Mesenchymal stem cell (in vitro differentiated cells and primary cell): ENCODE measurements around the gene PHF2.
A peak's percentile ranks its signal among the peaks of the same experiment; 100 is the strongest.

Experiments
- DNase-seq: peaks from one replicate; pipeline ENCODE4 v3.0.0-alpha.2; 2013
- H2AFZ ChIP-seq: one replicate; pipeline ENCODE4 v1.6.1; 2013; ENCODE audit warnings: low read depth, mild to moderate bottlenecking, control low read depth, inconsistent platforms, low read length, moderate library complexity
- H2AK5ac ChIP-seq: 2 replicates; pipeline ENCODE4 v1.6.1; 2013; ENCODE audit warnings: low read length, moderate library complexity, mild to moderate bottlenecking, inconsistent platforms; ENCODE audit not compliant: severe bottlenecking
- H2BK120ac ChIP-seq: one replicate; pipeline ENCODE4 v1.6.1; 2013; ENCODE audit warnings: low read depth, mild to moderate bottlenecking, inconsistent platforms, low read length, moderate library complexity
- H2BK12ac ChIP-seq, 2 experiments: one replicate each; pipeline ENCODE4 v1.6.1; 2013; ENCODE audit warnings: inconsistent platforms in 2 of 2, low read length in 2 of 2, mild to moderate bottlenecking in 2 of 2, moderate library complexity in 2 of 2, control low read depth in 1 of 2
- H2BK15ac ChIP-seq: one replicate; pipeline ENCODE4 v1.6.1; 2013; ENCODE audit warnings: mild to moderate bottlenecking, low read depth, inconsistent platforms; ENCODE audit not compliant: poor library complexity, severe bottlenecking
- H2BK5ac ChIP-seq: 2 replicates; pipeline ENCODE4 v1.6.1; 2013; ENCODE audit warnings: low read depth, mild to moderate bottlenecking, low read length, control low read depth, inconsistent platforms; ENCODE audit not compliant: poor library complexity, severe bottlenecking
- H3K14ac ChIP-seq, 2 experiments: one replicate each; pipeline ENCODE4 v1.6.1; 2013; ENCODE audit warnings: inconsistent platforms in 2 of 2, low read length in 2 of 2, control low read depth in 1 of 2, mild to moderate bottlenecking in 1 of 2, moderate library complexity in 1 of 2
- H3K18ac ChIP-seq, 2 experiments: one replicate each; pipeline ENCODE4 v1.6.1; 2013; ENCODE audit warnings: inconsistent platforms in 2 of 2, low read length in 2 of 2, control low read depth in 1 of 2, low read depth in 1 of 2, mild to moderate bottlenecking in 1 of 2
- H3K23ac ChIP-seq, 2 experiments: one replicate each; pipeline ENCODE4 v1.6.1; 2013; ENCODE audit warnings: inconsistent platforms in 2 of 2, low read length in 2 of 2, mild to moderate bottlenecking in 2 of 2, moderate library complexity in 2 of 2, control low read depth in 1 of 2
- H3K27ac ChIP-seq: 2 replicates; pipeline ENCODE4 v1.5.1; 2013; ENCODE audit warnings: mild to moderate bottlenecking, moderate library complexity, low read length, control low read depth, inconsistent platforms; ENCODE audit not compliant: poor library complexity, severe bottlenecking
- H3K27me3 ChIP-seq, 2 experiments: 2 replicates each; pipeline versions ENCODE4 v1.6.1 to v1.7.0; 2013; ENCODE audit warnings: low read length in 2 of 2, mild to moderate bottlenecking in 2 of 2, moderate library complexity in 2 of 2, control low read depth in 1 of 2, inconsistent platforms in 1 of 2; ENCODE audit not compliant: control insufficient read depth in 1 of 2, insufficient read depth in 1 of 2
- H3K36me3 ChIP-seq, 2 experiments: 2 replicates each; pipeline versions ENCODE4 v1.6.1 to v1.7.0; 2013; ENCODE audit warnings: low read length in 2 of 2, control low read depth in 1 of 2, inconsistent platforms in 1 of 2, low read depth in 1 of 2, mild to moderate bottlenecking in 1 of 2; ENCODE audit not compliant: insufficient read depth in 2 of 2, control insufficient read depth in 1 of 2
- H3K4ac ChIP-seq, 2 experiments: one replicate each; pipeline ENCODE4 v1.6.1; 2013; ENCODE audit warnings: inconsistent platforms in 2 of 2, low read length in 2 of 2, mild to moderate bottlenecking in 2 of 2, moderate library complexity in 2 of 2, control low read depth in 1 of 2, low read depth in 1 of 2
- H3K4me1 ChIP-seq: 2 replicates; pipeline ENCODE4 v1.6.1; 2013; ENCODE audit warnings: low read depth, low read length, control low read depth; ENCODE audit not compliant: control insufficient read depth, insufficient read depth
- H3K4me2 ChIP-seq: 2 replicates; pipeline ENCODE4 v1.6.1; 2013; ENCODE audit warnings: low read length, mild to moderate bottlenecking, inconsistent platforms; ENCODE audit not compliant: poor library complexity, severe bottlenecking
- H3K4me3 ChIP-seq, 2 experiments: 2 replicates each; pipeline versions ENCODE4 v1.5.1 to v1.7.0; 2013; ENCODE audit warnings: low read length in 2 of 2, mild to moderate bottlenecking in 2 of 2, control low read depth in 1 of 2, low read depth in 1 of 2; ENCODE audit not compliant: insufficient read depth in 1 of 2
- H3K79me1 ChIP-seq: replicated peaks from 2 replicates; pipeline ENCODE4 v1.6.1; 2013; ENCODE audit warnings: mild to moderate bottlenecking, control low read depth, low read length, inconsistent platforms; ENCODE audit not compliant: poor library complexity, severe bottlenecking
- H3K9ac ChIP-seq: 2 replicates; pipeline ENCODE4 v1.7.0; 2013; ENCODE audit warnings: mild to moderate bottlenecking, low read length, moderate library complexity
- H3K9me3 ChIP-seq: 2 replicates; pipeline ENCODE4 v1.7.0; 2013; ENCODE audit warnings: mild to moderate bottlenecking, low read length; ENCODE audit not compliant: control insufficient read depth
- H4K8ac ChIP-seq: one replicate; pipeline ENCODE4 v1.6.1; 2013; ENCODE audit warnings: inconsistent platforms, mild to moderate bottlenecking, low read length, moderate library complexity
- H4K91ac ChIP-seq: one replicate; pipeline ENCODE4 v1.6.1; 2013; ENCODE audit warnings: mild to moderate bottlenecking, low read length, inconsistent platforms
- WGBS: methylation state at CpG from one replicate; pipeline ENCODE4 v1.1.7; 2013; ENCODE audit warnings: mixed read lengths; 5-methylcytosine and 5-hydroxymethylcytosine counted together

PHF2 gene

DNA sequence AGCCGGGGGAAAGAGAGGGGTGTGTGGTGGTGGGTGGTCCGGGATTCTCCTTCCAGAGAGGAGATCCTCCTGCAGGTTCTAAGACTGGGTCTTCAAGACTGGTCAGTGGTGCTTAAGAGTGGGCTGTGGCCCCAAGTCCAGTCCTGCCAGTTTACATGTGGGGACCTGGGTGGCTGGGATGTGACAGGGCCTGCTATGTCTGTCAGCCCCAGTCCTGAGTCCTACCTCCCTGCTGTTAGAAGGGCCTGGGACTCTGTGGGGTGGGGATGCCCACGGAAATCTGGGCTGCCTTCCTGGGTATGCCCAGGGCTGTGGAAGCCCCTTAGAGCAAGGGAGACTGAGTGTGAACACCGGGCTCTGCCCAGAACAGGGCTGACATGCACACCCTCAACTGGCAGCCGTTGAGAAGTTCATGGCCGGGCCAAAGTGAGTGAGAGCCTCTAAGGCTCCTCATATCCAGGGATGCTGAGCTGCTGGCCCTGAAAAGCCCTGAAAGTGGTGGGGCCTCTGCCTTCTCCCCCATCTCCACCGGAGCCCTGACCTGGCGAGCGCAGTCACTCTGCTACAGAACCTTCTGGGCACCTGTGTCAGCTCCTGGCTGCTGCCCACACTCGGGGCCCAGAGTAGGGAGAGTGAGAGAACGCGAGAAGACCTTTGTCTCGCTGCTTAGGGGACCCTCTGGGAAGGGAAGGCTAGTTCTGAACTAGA, 1.7 kb downstream of the PHF2 start:
- Histone ChIP-seq H3K4me1 (peaks cover 33% of the 10 kb centered on the region), H2BK120ac (no peak overlapping the region), H4K8ac (peak overlapping the region; percentile 27), H3K79me1 (peaks cover 40% of the 10 kb centered on the region), H3K4me2 (peak overlapping the region; percentile 94), H2AK5ac (no peak overlapping the region), H3K9ac (peak overlapping the region; percentile 86), H2AFZ (no peak overlapping the region), H3K36me3 (peaks cover 0 to 8% of the 10 kb centered on the region in 2 experiments), H4K91ac (no peak overlapping the region), H3K4me3 (peak overlapping the region; percentile 87 to 92), H3K27me3 (no peaks in the 10 kb centered on the region), H2BK12ac (no peak overlapping the region), H3K18ac (peak overlapping the region in 1 of 2 experiments; percentile 2), H3K4ac (no peak overlapping the region), H3K14ac (no peak overlapping the region), H3K27ac (no peak overlapping the region), H3K9me3 (no peaks in the 10 kb centered on the region), H3K23ac (peak overlapping the region in 1 of 2 experiments; percentile 42), H2BK15ac (no peak overlapping the region), H2BK5ac (no peak overlapping the region)
- DNase-seq: no peak
- 88% methylated on average over 13 of the region's 13 CpGs for WGBS

DNA sequence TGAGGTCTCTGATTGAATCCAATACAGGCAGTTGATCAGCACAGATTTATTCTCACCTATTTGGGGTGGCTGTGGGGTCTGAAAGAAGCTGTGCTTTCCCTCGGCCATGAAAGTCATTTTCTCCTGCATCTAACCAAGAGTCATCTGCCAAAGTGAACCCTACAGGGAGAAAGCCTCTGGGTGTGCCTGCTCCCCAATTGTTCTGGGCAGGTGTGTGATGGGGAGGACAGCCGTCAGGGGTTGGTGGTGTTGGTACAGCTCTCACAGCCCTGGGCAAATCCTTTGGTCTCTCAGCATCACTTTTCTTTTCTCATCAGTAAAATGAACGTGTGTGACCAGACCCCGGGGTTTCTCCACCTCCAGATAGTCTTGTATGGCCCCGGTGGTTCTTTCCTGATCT, 2.5 kb downstream of the PHF2 start:
- no peak overlapping the region for H3K4me3 ChIP-seq
- DNase-seq: no peak
- no peak overlapping the region for H2AK5ac ChIP-seq
- H3K36me3 ChIP-seq: peaks cover 0 to 8% of the 10 kb centered on the region in 2 experiments
- H3K18ac ChIP-seq: no peak overlapping the region
- no peak overlapping the region for H2BK5ac ChIP-seq
- H3K4me1 ChIP-seq: peaks cover 33% of the 10 kb centered on the region
- H3K9ac ChIP-seq: no peak overlapping the region
- H3K4me2 ChIP-seq: no peak overlapping the region
- H4K91ac ChIP-seq: peak overlapping the region; percentile 54
- H3K9me3 ChIP-seq: no peaks in the 10 kb centered on the region
- H2AFZ ChIP-seq: no peak overlapping the region
- H3K14ac ChIP-seq: no peak overlapping the region
- peaks cover 40% of the 10 kb centered on the region for H3K79me1 ChIP-seq
- H3K27ac ChIP-seq: no peak overlapping the region
- no peak overlapping the region for H4K8ac ChIP-seq
- 75% methylated on average over 5 of the region's 5 CpGs for WGBS
- no peak overlapping the region for H3K23ac ChIP-seq
- no peaks in the 10 kb centered on the region for H3K27me3 ChIP-seq
- H3K4ac ChIP-seq: no peak overlapping the region
- no peak overlapping the region for H2BK12ac ChIP-seq
- H2BK15ac ChIP-seq: no peak overlapping the region
- no peak overlapping the region for H2BK120ac ChIP-seq

DNA sequence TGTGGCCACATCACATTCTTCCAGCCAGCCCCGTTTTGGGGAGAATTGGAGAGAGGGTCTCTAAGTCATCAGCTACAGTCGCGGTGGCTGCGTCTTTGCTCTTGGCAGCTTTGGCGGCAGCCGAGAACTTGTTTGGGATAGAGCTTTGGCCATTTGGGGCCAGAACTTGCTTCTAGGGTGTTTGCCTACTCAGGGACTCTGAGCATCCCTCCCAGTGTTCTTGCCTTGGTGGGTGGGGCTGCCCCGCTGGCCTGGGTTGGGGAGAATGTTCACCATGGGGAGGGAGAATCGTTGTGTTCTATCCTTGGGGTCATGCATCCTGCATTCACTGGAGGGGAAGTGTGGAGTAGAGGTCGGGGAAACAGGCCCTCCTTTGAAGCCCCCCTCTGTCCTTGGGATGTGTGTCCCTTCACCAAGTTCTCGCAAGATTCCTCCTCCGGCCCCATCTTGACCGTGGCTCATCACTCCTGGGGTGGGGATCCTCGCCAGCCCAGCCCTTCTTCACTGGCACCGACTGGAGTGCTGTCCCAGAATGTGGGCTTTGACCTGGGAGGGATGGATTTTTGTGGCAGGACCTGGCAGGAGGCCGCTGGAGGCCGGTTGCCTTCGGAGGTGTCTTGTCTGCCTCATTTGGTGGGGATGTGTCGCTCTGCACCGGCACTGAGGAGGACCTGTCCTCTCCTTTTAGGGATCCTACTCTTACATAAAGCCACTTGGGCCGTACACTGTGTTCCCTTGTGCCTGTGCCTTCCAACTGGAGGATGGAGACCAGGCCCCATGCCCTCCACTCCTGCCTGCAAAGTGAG, 3.5 kb downstream of the PHF2 start:
- peaks cover 0 to 8% of the 10 kb centered on the region in 2 experiments for H3K36me3 ChIP-seq
- peaks cover 37% of the 10 kb centered on the region for H3K79me1 ChIP-seq
- no peak overlapping the region for H3K18ac ChIP-seq
- no peak overlapping the region for H2BK12ac ChIP-seq
- H2BK15ac ChIP-seq: no peak overlapping the region
- no peak overlapping the region for H3K23ac ChIP-seq
- no peak overlapping the region for H3K9ac ChIP-seq
- no peak overlapping the region for H3K4me3 ChIP-seq
- H2BK5ac ChIP-seq: no peak overlapping the region
- 93% methylated on average over 18 of the region's 20 CpGs for WGBS
- peak overlapping the region in 1 of 2 experiments; percentile 69 for H3K14ac ChIP-seq
- no peak overlapping the region for H3K4ac ChIP-seq
- peaks cover 32% of the 10 kb centered on the region for H3K4me1 ChIP-seq
- no peak overlapping the region for H3K27ac ChIP-seq
- H3K9me3 ChIP-seq: peaks cover 11% of the 10 kb centered on the region
- H2AFZ ChIP-seq: no peak overlapping the region
- H4K8ac ChIP-seq: peak overlapping the region; percentile 75
- DNase-seq: no peak
- H3K4me2 ChIP-seq: no peak overlapping the region
- no peak overlapping the region for H2AK5ac ChIP-seq
- no peak overlapping the region for H2BK120ac ChIP-seq
- H4K91ac ChIP-seq: no peak overlapping the region
- no peaks in the 10 kb centered on the region for H3K27me3 ChIP-seq

DNA sequence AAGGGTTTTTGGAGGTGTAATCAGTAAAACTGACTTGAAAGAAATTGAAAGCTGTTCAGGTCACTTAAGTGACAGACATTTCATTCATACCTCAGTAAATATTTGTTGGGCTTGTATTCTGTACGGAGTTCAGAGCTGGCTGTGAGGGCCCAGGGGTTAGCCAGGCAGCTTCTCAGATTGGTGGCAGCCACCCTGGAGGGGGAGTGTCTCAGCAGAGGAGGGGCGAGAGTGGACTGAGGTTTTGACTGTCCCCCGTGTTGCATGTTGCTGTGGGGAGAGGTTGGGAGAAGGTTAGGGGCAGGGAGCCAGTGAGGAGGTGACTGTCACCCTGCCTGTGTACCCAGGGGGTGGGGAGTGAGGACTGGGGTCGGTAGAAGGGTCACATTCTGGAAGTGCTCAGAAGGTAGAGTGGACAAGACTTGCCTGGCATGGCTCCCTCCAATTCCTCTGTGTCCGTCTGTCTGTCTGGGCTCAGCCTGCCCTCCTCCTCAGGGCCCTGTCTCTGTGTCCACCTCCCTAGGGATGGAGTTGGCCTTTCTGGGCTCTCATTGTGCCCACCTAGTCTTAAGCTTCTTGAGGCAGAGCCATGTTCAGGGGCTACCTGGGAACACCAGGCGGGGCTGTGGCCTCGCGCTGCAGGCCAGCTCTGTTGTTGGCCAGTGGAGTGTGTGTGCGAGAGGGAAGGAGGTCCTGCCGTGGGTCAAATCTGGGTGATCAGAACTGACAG, 4.4 kb downstream of the PHF2 start:
- H3K4me2 ChIP-seq: no peak overlapping the region

More for the DNA sequence above, 4.4 kb downstream of the PHF2 start:
- Histone ChIP-seq H3K9me3 (peaks cover 16% of the 10 kb centered on the region), H3K36me3 (peaks cover 0 to 8% of the 10 kb centered on the region in 2 experiments), H2BK120ac (no peak overlapping the region), H4K8ac (no peak overlapping the region), H3K18ac (no peak overlapping the region), H3K4ac (no peak overlapping the region), H2AFZ (no peak overlapping the region), H4K91ac (no peak overlapping the region), H2BK12ac (no peak overlapping the region), H3K4me3 (no peak overlapping the region), H3K23ac (no peak overlapping the region), H3K4me1 (peaks cover 26% of the 10 kb centered on the region), H2AK5ac (peak overlapping the region; percentile 9), H3K27ac (no peak overlapping the region), H2BK5ac (no peak overlapping the region), H3K79me1 (peaks cover 34% of the 10 kb centered on the region), H2BK15ac (no peak overlapping the region), H3K9ac (no peak overlapping the region), H3K14ac (peak overlapping the region in 1 of 2 experiments; percentile 0), H3K27me3 (no peaks in the 10 kb centered on the region)
- WGBS: 85% methylated on average over 10 of the region's 10 CpGs
- DNase-seq: no peak
